K562 (cell line): Measurements from ENCODE around the gene DNAJC9. TPM values are rescaled to one million over a fixed set of nuclear protein-coding genes. Genes with fewer than 3 reads are reported as not detected.

Source experiments
- ARID3A ChIP-seq: IDR thresholded peaks from 2 replicates; pipeline ENCODE4 v1.6.1; 2012; ENCODE audit warnings: low read depth, low read length, improper control_type of control experiment, borderline replicate concordance
- DDX20 ChIP-seq: fragments of 450-650 bp; IDR thresholded peaks from 2 replicates; pipeline ENCODE4 v1.6.1; 2016; ENCODE audit warnings: missing genetic modification characterization, low read depth, mild to moderate bottlenecking, missing compliant biosample characterization, moderate library complexity
- EP300 ChIP-seq: IDR thresholded peaks from 2 replicates; pipeline ENCODE4 v1.6.1; 2012; ENCODE audit warnings: low read length, improper control_type of control experiment
- FOXP4 ChIP-seq: sonication (generic); formaldehyde crosslinking; IDR thresholded peaks from 2 replicates; pipeline ENCODE4 v1.8.0; 2022; ENCODE audit warnings: mild to moderate bottlenecking, missing genetic modification reagents, borderline replicate concordance
- HSF4 ChIP-seq: fragments of 250-450 bp; sonication (Bioruptor Pico); IDR thresholded peaks from 2 replicates; pipeline ENCODE4 v2.1.2; 2022; ENCODE audit warnings: mild to moderate bottlenecking, moderate library complexity, borderline replicate concordance
- IRF9 ChIP-seq: fragments of 450-650 bp; IDR thresholded peaks from 2 replicates; pipeline ENCODE4 v1.6.1; 2016; ENCODE audit warnings: missing biosample characterization, missing genetic modification characterization
- SP2 ChIP-seq: IDR thresholded peaks from 2 replicates; pipeline ENCODE4 v1.6.1; 2011; ENCODE audit warnings: mild to moderate bottlenecking, low read depth, low read length, moderate library complexity; ENCODE audit not compliant: poor library complexity, severe bottlenecking; ENCODE audit errors: extremely low read depth
- SPI1 ChIP-seq: IDR thresholded peaks from 2 replicates; pipeline ENCODE4 v1.6.1; 2011; ENCODE audit warnings: low read depth, low read length, control low read depth, borderline replicate concordance
- TCF15 ChIP-seq: fragments of 250-450 bp; sonication (Bioruptor Pico); IDR thresholded peaks from 2 replicates; pipeline ENCODE4 v1.8.0; 2022; ENCODE audit warnings: moderate library complexity, mild to moderate bottlenecking, inconsistent platforms
- THAP12 ChIP-seq: fragments of 250-450 bp; sonication (Bioruptor Pico); IDR thresholded peaks from 2 replicates; pipeline ENCODE4 v1.9.0; 2021; ENCODE audit warnings: mild to moderate bottlenecking, inconsistent platforms
- U2AF1 ChIP-seq: fragments of 200-400 bp; formaldehyde crosslinking; optimal IDR thresholded peaks from 2 replicates; pipeline ENCODE3; 2017; ENCODE audit warnings: mild to moderate bottlenecking, low read depth, low read length, moderate library complexity
- ZBTB17 ChIP-seq: fragments of 450-650 bp; formaldehyde crosslinking; IDR thresholded peaks from 2 replicates; pipeline ENCODE4 v1.4.0; 2020; ENCODE audit warnings: mild to moderate bottlenecking
- ZBTB34 ChIP-seq: fragments of 250-450 bp; sonication (Bioruptor Pico); IDR thresholded peaks from 2 replicates; pipeline ENCODE4 v1.8.0; 2021; ENCODE audit warnings: mild to moderate bottlenecking, moderate library complexity
- ZFPM2 ChIP-seq: fragments of 250-450 bp; sonication (Bioruptor Pico); IDR thresholded peaks from 2 replicates; pipeline ENCODE4 v1.5.1; 2022; ENCODE audit warnings: mild to moderate bottlenecking
- ZNF408 ChIP-seq: fragments of 250-450 bp; sonication (Bioruptor Pico); IDR thresholded peaks from 2 replicates; pipeline ENCODE4 v1.4.0; 2020; ENCODE audit warnings: low read depth, mild to moderate bottlenecking, moderate library complexity
- ZNF431 ChIP-seq: sonication (generic); formaldehyde crosslinking; IDR thresholded peaks from 2 replicates; pipeline ENCODE4 v1.8.0; 2022; ENCODE audit warnings: mild to moderate bottlenecking, missing genetic modification reagents
- ZNF436 ChIP-seq: fragments of 250-450, 450-650 bp; sonication (Bioruptor Pico); formaldehyde crosslinking; IDR thresholded peaks from 2 replicates; pipeline ENCODE4 v1.7.0; 2020; ENCODE audit warnings: mild to moderate bottlenecking
- ZNF785 ChIP-seq: fragments of 250-450 bp; sonication (Bioruptor Pico); IDR thresholded peaks from 2 replicates; pipeline ENCODE4 v1.4.0; 2020; ENCODE audit warnings: mild to moderate bottlenecking
- polyA plus RNA-seq, 8 experiments: library from polyadenylated mRNA; depleted of rRNA in 4 of 8; stranded (reverse) in 5 of 8; unstranded in 3 of 8; fragments of >200 nt; fragmentation: Nextera tagmentation in 2 of 8; fragmentation: Illumina TruSeq in 1 of 8; extraction: Ambion mirVana in 2 of 8; extraction: Trizol in 1 of 8; gene quantifications; 2 replicates each; pipeline versions ENCODE4 v1.2.1 to v1.2.3, GENCODE V29; 2011 to 2014; ENCODE audit warnings: inconsistent platforms in 1 of 8, missing spikeins in 1 of 8
- total RNA-seq, 7 experiments: library from RNA; depleted of rRNA in 6 of 7; stranded (reverse); fragments of >200 nt in 6 of 7; fragmentation: Illumina TruSeq in 2 of 7; extraction: Trizol in 2 of 7; gene quantifications; 2 replicates each; pipeline versions ENCODE4 v1.2.1 to v1.2.3, GENCODE V29; 2011 to 2021; ENCODE audit warnings: low replicate concordance in 1 of 7

Gene DNAJC9
- total and polyA plus RNA-seq, 9 of the 15 experiments (the other 6 are each of a cell fraction or from before 2014, with no cell fraction given), result 66.7 to 133 (median 102) TPM

GRCh38 chr10:73252445-73253224 lies 5.6 kb upstream of the DNAJC9 start, which contains the start of gene MRPS16 (continued):
- TF ChIP-seq FOXP4 (CRISPR knock-in tag) (peak; percentile 87; the same call in 1 of the 2 replicates), SP2 (no peak), ZBTB17 (CRISPR knock-in tag) (peak; percentile 28), TCF15 (CRISPR knock-in tag) (0 out of 2 replicates have a peak, but pooled peaks have one; percentile 70), ZBTB34 (CRISPR knock-in tag) (no peak), ZNF431 (peak; percentile 81), ARID3A (no peak), EP300 (peak; percentile 52; the same call in 1 of the 2 replicates), ZFPM2 (CRISPR knock-in tag) (no peak), ZNF408 (CRISPR knock-in tag) (no peak), DDX20 (tag) (no peak), ZNF785 (CRISPR knock-in tag) (no peak), U2AF1 (no peak), SPI1 (no peak), ZNF436 (CRISPR knock-in tag) (no peak), IRF9 (no peak), THAP12 (CRISPR knock-in tag) (peak; percentile 74), HSF4 (CRISPR knock-in tag) (no peak)
